Measurements from ENCODE around the gene PLA2G4D.

DNA sequence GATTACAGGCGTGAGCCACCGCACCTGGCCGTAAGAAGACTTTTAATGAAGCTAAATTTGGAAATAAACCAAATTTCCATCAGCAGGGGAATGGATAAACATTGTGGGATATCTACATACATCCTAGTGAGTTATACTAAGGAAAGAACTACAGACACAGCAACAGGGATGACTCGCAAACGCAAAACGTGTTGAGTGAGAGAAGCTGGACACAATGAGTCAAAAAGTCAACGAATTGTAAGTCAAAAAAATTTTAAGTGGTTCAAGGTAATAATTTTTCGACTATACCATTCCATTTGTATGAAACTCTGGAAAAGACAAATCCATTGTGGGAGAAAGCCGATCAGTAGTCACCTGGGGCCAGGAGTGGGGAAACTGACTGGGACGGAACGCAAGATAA lies 42.2 kb upstream of the PLA2G4D start:
- TF ChIP-seq, protein P1, sequence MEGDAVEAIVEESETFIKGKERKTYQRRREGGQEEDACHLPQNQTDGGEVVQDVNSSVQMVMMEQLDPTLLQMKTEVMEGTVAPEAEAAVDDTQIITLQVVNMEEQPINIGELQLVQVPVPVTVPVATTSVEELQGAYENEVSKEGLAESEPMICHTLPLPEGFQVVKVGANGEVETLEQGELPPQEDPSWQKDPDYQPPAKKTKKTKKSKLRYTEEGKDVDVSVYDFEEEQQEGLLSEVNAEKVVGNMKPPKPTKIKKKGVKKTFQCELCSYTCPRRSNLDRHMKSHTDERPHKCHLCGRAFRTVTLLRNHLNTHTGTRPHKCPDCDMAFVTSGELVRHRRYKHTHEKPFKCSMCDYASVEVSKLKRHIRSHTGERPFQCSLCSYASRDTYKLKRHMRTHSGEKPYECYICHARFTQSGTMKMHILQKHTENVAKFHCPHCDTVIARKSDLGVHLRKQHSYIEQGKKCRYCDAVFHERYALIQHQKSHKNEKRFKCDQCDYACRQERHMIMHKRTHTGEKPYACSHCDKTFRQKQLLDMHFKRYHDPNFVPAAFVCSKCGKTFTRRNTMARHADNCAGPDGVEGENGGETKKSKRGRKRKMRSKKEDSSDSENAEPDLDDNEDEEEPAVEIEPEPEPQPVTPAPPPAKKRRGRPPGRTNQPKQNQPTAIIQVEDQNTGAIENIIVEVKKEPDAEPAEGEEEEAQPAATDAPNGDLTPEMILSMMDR (conservative IDR thresholded peaks at IDR 0.05; ENCODE audit: low read depth, low read length): no peak
- TF ChIP-seq EZH2 (IDR thresholded peaks at IDR 0.05; ENCODE audit: borderline replicate concordance, low read depth, low read length, poor library complexity, severe bottlenecking): no peak

All from A673 (cell line).